ENCODE measurements around the gene BMPR2.

The BMPR2 gene

DNA sequence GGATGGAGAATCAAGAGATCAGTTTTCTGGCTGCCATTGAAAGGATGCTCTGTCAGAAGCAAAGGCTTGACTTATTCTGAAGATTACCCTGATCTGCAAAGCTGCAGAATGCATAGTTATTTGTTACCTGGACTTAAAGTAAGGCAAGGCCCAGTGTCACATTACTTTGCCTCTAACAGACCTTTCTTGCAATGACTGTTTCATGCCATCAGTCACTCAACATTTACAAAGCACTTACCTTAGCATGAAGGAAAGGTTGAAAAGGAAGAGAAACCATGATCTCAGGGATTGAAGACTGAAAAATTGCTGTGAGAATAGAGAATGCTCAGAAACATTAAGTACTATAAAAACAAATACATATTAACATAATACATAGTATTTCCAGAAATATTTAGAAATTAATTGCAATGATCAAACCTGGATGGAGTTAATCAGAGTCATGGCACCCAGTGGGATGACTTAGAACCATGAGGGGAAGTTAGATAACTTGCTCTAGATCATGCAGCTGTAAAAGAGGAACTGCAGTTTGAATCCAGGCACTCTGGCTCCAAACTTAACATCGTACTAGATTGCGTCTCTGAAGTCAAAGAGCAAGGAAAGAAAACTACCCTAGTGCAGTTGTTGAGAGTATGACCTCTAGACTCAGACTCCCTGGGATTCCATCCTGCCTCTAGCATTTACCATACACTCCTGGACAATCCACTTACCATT lies 232.2 kb downstream of the BMPR2 start:
- no peak for DNase-seq

- DNase-seq, result no peak
Observed at GRCh38 chr2:202609381-202610145, 233.4 kb downstream of the BMPR2 start.

- no peak for DNase-seq
Observed at GRCh38 chr2:202610380-202610779, 234.3 kb downstream of the BMPR2 start.

DNA sequence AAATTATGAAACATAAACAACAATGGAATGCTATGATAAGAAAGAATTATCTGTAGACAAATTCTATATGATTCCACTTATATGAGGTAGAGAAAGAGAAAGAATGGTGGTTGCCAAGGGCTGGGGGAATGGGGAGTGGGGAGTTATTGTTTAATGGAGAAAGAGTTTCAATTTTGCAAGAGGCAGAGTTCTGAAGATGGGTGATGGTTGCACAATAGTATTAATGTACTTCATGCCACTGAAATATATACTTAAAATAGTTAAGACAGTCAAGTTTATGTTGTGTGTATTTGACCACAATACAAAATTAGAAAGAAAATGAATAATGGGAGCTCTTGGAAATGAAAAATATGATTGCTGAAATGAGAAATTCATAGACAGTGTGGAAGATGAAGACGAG lies 236.0 kb downstream of the BMPR2 start:
- DNase-seq, result no peak

DNA sequence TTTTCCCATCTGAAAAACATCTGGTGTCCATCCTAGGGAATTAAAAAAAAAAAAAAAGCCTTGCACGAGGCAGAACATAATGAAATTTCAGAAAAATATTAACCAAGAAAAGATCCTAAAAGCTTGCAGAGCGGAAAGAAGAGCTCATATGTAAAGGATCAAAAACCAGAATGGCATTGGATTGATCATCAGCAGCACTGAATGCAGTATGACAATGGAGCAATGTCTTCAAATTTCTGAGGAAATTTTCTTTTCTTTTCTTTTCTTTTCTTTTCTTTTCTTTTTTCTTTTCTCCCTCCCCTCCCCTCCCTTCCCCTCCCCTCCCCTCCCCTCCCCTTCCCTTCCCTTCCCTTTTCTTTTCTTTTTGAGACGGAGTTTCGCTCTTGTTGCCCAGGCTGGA lies 237.4 kb downstream of the BMPR2 start:
- no peak for DNase-seq
